GM19372 (cell line): ENCODE measurements around the gene CRACR2B.

Source experiments
- ATAC-seq: cut with Tn5 transposase; IDR thresholded peaks from one replicate; pipeline ENCODE4 v1.9.1; 2021; ENCODE audit warnings: mild to moderate bottlenecking, low read depth, moderate library complexity; ENCODE audit not compliant: unreplicated experiment

The CRACR2B gene

DNA sequence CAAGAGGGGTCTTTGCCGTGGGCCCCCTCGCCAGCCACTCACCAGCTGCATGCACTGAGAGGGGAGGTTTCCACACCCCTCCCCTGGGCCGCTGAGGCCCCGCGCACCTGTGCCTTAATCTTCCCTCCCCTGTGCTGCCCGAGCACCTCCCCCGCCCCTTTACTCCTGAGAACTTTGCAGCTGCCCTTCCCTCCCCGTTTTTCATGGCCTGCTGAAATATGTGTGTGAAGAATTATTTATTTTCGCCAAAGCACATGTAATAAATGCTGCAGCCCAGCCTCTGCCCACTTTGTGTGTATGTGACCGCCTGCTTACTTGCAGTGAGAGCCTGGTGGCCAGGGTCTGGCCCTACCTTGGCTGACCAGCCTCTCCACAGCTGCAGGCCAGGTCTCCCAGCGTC lies 2.8 kb upstream of the CRACR2B start:
- ATAC-seq, result no peak

DNA sequence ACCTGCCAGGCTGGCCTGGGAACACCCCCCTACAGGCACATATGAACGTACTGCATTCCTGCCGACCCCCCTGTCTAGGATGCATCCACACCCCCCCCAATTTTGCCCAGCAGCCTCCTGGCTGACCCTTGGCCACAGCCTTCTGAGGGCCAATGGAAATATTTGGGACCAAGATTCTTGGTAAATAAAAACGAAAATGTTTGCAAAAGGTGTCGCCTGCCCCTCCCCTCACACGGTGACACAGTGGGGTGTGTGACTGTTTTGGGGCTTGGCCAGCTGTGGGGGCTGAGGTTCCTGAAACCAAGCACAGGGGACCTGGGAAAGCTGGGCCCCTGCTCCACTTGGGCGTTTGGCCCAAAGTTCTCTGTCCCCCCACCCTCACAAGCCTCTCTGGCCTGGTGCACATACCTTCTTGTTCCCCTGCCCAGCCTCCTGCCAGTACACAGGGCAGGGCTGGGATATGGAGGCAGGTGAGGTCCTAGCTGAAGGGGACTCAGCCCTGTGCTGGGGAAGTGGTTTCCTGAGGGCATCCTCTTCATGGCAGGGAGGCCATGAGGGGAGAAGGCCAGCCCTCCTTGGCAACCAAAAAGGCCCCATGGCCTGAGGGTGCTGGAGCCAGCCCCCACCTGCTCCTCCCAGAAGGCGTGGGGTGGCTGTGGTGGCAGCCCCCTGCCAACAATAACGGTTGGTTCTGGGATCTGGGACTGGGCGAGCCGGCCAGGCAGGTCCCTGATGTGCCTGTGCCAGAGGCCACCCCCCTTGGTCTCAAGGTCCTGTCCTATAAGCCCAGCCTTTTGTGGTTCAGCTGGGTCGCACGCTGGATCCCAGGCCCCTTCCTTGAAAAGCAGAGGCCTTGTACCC lies 2.1 kb upstream of the CRACR2B start:
- ATAC-seq, result no peak

DNA sequence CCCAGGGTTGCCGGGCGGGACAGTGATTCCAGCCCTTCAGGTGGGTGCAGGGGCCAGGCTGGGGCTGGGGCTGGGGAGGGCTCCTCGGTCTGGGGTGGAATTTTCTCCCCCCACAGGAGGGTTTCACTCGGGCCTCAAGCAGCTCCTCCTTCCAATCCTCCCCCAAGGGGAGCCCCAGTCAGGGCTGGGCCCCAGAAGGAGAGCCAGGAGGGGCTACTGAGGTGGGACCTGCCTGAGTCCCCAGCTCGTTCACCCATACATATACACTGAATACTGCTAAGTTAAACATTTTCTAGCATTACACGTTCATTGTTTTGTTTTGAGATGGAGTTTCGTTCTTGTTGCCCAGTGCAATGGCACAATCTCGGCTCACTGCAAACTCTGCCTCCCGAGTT lies 1.5 kb upstream of the CRACR2B start:
- no peak for ATAC-seq

DNA sequence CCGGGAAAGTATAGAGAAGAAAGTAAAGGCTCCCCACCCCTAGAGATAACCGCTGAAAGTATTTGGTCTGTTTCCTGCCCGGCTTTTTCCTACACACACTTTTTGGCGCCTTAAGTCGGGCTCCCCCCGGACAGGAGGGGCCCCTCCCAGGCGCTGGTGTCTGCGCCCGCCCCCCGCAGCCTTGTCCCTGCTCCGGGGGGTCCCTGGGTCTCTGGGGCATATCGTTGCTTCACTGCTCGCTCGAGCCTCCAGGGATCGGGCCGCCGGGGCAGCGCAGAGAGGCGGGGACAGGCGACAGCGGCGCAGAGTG lies 928 bp upstream of the CRACR2B start:
- no peak for ATAC-seq

DNA sequence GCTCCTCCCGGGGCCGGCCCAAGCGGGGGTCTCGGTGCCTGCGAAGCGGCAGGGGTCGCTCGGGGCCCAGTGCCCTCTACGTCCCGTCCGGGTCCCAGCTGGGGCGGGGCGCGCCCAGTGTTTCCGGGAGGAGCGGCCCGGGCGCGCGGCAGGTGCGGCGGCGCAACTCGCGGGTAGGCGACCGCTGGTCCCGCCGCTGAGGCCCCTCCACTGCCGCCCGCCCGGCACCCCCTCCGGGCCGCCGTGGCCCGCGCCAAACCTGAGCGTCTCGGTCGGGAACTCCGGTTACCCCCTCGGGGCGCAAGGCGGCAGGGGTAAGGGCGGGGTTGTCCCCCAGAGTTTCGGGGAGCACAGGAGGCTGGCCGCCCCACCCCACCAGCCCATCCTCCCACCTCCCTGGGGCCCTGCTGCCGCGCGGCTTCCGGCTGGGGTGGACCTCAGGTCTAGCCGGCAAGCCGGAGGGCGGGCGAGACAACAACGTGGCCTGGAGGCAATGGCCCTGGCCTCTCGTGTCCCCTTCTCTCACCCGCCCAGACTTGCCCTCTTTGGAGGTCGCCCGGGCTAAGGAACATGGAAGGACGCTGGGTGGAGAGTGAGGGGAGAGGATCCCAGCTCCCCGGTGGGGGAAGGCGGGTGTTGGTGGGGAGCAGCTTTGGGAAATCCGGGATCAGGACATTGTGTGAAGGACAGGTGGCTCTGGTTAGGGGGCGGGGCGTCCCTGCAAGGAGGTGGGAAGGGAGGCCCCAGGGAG lies 398 bp upstream of the CRACR2B start:
- ATAC-seq, result no peak

DNA sequence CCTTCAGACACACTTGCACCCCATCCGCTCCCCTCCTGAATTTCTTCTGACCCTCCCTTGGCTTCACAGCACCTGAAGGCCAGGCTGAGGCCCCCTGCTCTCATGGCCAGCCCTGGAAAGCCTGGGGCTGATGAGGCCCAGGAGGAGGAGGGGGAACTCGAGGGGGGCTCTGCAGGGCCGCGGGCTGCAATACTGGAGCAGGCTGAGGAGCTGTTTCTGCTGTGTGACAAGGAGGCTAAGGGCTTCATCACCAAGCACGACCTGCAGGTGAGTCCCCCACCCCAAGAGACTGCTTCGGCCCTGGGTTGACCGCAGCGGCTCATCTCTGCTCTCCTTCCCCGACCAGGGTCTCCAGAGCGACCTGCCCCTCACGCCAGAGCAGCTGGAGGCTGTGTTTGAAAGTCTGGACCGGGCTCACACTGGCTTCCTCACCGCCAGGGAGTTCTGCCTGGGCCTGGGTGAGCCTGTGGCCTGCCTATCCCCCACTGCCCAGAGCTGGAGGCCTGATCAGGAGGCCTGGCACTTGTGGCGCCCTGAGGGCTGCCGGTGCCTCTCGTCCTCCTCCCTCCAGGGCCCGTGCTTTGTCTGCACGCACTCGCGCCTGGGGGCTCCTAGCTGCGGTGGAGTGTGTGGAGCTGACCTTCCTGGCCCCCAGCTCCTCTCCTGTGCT lies 922 bp downstream of the CRACR2B start:
- no peak for ATAC-seq

DNA sequence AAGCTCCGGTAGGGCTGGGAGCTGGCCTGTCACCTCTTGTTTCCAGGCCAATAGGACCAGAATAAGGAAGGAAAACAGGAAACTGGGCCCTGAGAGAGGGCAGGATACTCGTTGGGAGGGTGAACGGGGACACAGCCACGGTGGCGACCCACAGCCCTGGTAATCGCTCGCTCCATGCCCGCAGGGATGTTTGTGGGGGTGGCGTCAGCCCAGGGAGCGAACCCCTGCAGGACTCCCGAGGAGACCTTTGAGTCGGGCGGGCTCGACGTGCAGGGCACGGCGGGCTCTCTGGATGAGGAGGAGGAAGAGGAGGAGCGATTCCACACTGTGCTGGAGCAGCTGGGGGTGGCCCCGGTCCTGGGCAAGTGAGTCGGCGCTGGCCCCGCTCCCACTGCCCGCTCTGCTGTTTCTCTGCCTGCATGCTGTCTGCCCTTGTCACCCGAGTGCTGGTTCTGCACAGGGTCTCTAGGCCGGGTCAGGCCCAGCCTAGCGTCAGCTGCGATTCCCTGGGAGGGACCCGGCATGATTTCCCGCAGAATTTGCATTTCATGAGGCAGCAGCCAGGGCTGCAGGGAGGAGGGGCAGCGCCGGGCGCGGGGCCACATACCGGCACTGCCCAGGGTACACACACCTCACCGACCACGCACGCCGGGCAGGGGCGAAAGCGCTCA lies 1.6 kb downstream of the CRACR2B start:
- no peak for ATAC-seq

DNA sequence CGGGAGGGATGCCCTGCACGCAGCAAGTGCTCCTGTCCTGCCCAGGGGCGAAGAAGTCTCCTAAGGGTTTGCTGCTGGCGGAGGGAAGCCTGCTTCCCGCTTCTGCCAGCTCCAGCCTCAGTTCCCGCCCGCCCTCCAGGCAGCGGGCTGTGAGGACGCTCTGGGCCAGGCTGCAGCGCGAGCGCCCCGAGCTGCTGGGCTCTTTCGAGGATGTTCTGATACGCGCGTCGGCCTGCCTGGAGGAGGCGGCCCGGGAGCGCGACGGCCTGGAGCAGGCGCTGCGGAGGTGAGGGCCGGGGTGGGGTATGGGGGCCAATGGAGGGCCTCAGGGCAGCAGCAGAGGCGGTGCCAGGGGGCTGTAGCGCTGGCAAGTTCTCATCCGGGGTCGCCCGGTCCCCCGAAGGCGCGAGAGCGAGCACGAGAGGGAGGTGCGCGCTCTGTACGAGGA lies 2.2 kb downstream of the CRACR2B start:
- ATAC-seq, result no peak

DNA sequence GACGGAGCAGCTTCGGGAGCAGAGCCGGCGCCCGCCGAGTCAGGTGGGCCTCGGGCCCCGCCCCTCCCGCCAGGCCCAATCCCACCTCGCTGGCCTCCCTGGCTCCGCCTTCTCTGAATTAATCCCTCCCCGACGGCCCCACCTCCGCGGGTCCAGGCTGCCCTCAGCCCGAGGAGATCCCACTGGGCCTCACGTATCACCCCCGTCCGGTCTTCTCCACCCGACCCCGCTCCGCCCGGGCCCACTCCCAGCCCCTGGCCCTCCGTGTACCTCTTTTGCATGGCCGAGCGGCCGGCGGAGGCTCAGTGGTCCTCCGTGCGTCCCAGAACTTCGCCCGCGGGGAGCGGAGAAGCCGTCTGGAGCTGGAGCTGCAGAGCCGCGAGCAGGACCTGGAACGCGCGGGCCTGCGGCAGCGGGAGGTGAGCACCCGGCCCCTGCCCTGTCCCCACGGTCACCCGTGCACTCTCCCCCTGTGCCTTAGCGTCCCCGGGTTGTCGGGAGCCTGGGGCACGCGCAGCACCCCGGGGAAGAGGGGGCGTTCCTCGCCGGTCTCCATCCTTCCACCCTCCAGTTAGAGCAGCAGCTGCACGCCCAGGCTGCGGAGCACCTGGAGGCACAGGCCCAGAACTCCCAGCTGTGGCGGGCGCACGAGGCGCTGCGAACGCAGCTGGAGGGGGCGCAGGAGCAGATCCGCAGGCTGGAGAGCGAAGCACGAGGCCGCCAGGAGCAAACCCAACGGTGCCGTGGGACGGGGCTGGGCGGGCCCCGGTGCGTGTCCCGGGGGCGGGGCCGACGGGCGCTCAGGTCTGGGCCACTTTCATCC lies 2.8 kb downstream of the CRACR2B start:
- ATAC-seq, result no peak

DNA sequence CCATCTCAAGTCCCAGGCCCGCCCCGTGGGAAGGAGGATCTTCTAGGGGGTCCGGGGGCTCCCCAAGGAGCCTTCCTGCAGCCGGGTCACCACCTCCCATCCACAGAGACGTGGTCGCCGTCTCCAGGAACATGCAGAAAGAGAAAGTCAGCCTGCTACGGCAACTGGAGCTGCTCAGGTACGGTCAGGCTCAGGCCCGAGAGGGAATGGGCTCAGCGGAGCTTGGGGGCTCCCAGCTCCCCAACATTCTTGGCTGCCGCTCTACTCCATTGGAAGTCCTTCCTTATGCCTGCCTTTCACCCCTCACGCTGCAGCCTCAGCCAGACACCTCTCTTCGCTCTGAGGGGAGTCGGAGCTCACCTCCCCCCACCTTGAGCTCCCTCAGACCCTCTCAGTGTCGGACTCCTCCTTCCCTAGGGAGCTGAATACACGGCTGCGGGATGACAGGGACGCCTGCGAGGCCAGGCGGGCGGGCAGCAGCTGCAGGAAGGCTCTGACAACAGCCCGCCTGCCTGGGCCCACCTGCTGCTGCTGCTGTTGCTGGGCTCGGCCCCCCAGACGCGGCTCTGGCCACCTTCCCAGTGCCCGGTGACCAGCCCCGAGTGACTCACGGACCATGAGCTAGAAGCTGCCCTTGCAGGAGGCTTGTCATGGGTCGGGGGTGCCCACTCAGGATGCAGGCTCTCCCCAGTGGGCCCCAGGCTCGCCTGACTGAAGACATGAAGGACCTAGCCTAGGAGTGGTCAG lies 3.6 kb downstream of the CRACR2B start:
- ATAC-seq, result no peak

DNA sequence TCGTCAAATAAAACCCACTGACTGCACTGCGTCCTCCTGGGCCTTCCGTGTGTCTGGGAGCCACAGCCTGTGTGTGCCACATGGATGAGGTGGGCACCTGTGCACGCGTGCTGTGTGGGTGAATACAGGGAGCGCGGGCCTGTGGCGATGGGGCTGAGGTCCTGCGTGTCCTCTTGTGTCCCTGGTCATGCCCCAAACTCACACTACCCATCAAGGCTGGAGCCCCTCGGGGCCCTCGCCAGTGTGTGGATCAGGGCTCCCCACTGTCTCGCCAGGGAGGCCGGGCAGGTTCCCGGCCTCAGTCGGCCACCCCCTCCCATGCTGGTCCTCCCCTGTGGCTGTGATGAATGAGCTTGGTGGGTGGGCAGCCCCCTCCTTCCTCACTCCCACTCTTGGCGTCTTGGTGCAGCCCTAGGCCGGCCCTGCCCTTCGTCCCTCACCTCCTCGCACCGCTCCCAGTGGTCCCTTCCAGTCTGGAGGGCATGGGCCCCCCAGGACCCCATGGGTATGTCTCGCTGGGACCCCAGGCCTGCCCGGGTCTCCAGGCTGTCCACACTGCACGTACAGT lies 4.3 kb downstream of the CRACR2B start:
- no peak for ATAC-seq

DNA sequence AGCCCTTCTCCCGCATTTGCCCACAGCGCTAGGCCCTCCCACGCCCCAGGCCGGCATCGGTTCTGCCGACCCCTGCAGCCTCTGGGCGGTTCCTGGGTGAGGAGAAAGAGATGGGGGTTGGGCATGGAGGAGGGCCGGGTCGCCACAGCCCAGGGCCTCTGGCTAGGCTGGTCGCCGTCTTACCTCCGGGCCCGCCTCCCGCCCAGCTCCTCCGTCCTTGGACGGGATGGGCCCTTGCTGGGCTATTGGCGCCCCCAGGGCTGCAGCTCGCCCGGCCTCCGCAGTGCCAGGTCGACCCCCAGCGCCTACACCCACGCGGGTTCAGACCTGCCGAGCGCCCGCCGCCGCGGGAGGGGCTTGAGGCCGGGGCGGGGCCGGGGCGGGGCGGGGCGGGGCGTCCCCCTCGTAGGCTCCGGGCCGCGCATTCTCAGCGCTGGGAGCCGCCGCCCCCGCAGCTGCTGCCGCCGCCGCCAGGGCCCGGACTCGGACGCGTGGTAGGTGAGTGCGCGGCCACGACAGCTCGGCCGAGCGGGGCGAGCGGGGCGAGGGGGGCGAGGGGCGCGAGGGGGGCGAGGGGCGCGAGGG lies 4.9 kb downstream of the CRACR2B start, which contains the start of gene CD151:
Gene CD151 (plus strand): TSS at position 424 of the 585 bp plus-strand sequence. CDS start 3,118 bp downstream, outside the sequence.
- peak; percentile 63 for ATAC-seq

DNA sequence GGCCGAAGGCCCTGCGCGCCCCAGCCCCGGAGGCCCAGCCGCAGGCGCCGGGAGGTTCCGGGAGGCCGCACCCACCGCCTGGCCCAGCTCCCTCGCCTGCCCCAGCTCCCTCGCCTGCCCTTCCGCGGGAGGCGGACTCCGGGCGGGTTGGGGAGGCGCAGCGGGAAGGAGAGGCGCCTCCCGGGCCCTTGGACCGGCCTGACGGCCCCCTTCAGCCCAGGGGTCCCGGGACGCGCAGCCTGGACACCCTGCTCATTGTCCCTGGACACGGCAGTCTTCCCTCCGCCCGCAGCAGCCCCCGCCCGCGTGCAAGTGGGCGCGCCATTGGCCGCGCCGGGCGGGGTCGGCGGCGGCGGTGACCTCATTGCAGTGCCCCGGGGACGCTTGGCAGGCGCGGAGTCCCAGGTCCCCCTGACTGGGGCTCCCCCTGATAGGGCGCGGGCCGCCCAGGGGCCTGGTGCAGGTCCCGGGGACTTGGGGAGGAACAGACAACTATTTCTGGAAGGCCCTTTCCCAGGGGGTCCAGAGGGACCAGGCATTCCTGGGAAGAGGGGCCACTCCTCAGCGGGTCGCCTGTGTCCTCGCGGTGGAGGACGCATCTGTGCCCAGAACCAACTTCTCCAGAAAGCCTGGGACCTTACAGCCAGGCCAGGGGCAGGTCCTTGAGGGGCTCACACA lies 5.5 kb downstream of the CRACR2B start:
- peak; percentile 8 for ATAC-seq

DNA sequence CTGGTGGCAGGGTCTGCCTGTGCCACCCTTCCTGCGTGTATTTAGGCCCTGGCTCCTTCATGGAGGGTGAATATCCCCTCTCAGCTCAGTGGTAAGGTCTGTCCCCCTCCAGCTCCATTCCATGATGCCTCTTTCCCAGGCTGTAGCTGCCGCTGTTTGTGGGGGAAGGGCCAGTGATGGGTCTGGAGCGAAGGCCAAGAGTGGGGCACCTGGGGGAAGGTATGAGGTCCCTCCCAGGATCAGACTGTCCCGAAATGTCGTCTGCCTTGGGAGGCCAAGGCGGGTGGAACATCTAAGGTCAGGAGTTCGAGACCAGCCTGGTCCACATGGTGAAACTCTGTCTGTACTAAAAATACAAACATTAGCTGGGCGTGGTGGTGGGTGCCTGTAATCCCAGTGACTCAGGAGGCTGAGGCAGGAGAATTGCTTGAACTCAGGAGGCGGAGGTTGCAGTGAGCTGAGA lies 6.2 kb downstream of the CRACR2B start:
- ATAC-seq, result no peak

DNA sequence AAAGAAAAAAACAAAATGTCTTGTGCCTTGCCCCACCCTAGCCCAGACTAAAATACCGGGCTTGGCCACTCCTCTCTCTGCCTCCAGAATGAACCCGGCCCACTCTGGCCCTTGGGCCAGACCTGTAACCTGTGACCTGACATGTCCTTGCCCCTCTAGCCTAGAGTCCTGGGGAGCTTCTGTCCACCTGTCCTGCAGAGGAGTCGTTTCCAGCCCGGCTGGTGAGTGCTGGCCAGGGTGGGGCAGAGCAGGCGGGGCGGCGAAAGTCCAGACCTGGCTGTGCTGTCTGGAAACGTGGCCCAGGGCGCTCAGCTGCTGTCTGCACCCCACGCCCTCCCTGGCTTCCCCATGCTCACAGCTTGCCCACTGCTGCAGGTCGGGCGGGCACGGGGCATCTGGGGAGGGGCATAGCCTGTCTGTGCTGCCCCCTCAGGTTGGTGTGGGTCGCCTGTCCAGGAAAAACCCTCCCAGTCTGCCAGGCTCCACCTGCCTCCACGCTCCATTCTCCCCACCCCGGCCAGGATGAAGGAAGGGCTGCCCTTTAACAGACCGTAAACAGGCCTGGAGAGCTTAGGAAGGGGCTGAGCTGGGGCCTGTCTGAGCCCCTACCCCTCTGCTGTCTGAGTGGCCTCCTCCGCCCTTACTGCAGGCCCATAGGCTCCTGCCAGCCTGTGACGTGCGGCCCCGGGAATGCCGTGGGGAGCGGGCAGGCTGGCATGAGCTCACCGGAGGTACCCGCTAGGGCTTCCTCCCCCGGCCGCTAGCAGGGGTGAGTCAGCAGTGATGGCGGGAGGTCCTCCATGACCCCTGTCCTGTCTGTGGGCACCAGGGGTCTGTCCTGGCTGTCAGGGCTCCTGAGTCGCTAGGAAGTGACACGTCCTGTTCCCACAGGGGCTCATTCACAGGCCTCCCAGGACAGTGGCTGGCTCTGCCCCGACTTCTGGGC lies 6.9 kb downstream of the CRACR2B start:
- ATAC-seq, result no peak

DNA sequence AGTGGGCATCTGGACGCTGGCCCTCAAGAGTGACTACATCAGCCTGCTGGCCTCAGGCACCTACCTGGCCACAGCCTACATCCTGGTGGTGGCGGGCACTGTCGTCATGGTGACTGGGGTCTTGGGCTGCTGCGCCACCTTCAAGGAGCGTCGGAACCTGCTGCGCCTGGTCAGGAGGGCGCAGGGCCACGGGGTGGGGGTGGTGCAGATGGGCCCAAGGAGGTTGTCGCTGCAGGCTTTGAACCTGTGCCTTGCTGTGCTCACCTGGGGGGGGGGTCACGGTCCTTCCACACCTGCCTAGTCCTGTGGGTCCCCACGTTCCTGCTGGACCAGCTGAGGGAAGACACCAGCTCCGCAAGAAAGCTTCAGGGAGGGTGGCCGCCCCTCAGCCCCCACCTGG lies 8.6 kb downstream of the CRACR2B start:
- ATAC-seq, result no peak

DNA sequence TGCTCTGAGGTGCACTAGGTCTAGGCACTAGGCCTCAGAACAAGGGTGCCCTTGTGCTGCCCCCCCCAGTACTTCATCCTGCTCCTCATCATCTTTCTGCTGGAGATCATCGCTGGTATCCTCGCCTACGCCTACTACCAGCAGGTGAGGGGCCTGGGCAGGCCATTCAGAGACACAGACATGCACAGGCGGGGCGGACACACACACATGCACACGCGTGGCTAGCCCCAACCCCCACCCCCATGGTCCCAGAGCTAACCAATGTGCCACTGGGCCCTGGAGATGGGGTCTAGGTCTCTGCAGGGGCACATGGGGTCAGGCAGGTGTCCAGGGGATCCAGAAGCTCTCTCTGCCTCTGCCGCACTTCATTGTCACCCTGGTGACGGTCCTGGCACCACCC lies 9.0 kb downstream of the CRACR2B start:
- ATAC-seq, result no peak
